GM18870 (cell line): ENCODE data around the gene TP53.

Experiments
- ATAC-seq: cut with Tn5 transposase; IDR thresholded peaks from one replicate; pipeline ENCODE4 v1.9.1; 2021; ENCODE audit warnings: moderate library complexity; ENCODE audit not compliant: unreplicated experiment

The TP53 gene

GRCh38 chr17:7707446-7707845, 20.2 kb upstream of the TP53 start:
- no peak for ATAC-seq

- ATAC-seq, result no peak
Measured at GRCh38 chr17:7706631-7707354, 19.5 kb upstream of the TP53 start.

GRCh38 chr17:7705269-7706255, 18.3 kb upstream of the TP53 start:
- no peak for ATAC-seq

GRCh38 chr17:7704601-7705268, 17.4 kb upstream of the TP53 start, which contains the start of gene EFNB3:
EFNB3 (plus strand) TSS chr17:7705202; CDS start chr17:7705599, 397 bp downstream.
- ATAC-seq, result no peak

- ATAC-seq, result no peak
Measured at GRCh38 chr17:7703584-7704479, 16.5 kb upstream of the TP53 start.

- no peak for ATAC-seq
Measured at GRCh38 chr17:7702776-7703175, 15.5 kb upstream of the TP53 start.

GRCh38 chr17:7701681-7702080, 14.4 kb upstream of the TP53 start:
- ATAC-seq, result no peak

GRCh38 chr17:7700510-7700909, 13.2 kb upstream of the TP53 start:
- no peak for ATAC-seq

GRCh38 chr17:7697828-7698588, 10.7 kb upstream of the TP53 start:
- no peak for ATAC-seq

GRCh38 chr17:7695586-7695985, 8.3 kb upstream of the TP53 start:
- ATAC-seq, result no peak

- ATAC-seq, result no peak
Measured at GRCh38 chr17:7688808-7689316, 1.6 kb upstream of the TP53 start.

- ATAC-seq, result peak; percentile 59
Measured at GRCh38 chr17:7687908-7688807, 868 bp upstream of the TP53 start, which contains the start of gene WRAP53. WRAP53 (plus strand) TSS chr17:7688477; CDS start chr17:7688649, 172 bp downstream.

GRCh38 chr17:7686222-7687071, 843 bp downstream of the TP53 start:
- ATAC-seq, result peak; percentile 46

GRCh38 chr17:7685533-7686221, 1.6 kb downstream of the TP53 start:
- ATAC-seq, result peak; percentile 37

- no peak for ATAC-seq
Measured at GRCh38 chr17:7684851-7685532, 2.3 kb downstream of the TP53 start.
